GM18951 (cell line): ENCODE measurements around the gene KYNU.
"Not testable (repeated sequence)": the region's sequence is repeated elsewhere in the genome, so short reads cannot be mapped to it uniquely, and the experiment has no call there.

Experiments
- POLR2A ChIP-seq: IDR thresholded peaks from 4 replicates; pipeline ENCODE4 v1.6.1; 2011; ENCODE audit warnings: mild to moderate bottlenecking; ENCODE audit not compliant: insufficient read length, insufficient read depth; ENCODE audit errors: extremely low read depth
- in situ Hi-C: fragments of 300-500 bp; cut with MboI; formaldehyde crosslinking; loops from one replicate; pipeline ENCODE4 v1.12.0; 2022; ENCODE audit warnings: low sequenced_read_pairs, mixed read lengths, inconsistent platforms; ENCODE audit not compliant: unreplicated experiment

The KYNU gene

GRCh38 chr2:142993771-142994170, 116.3 kb downstream of the KYNU start:
- in situ Hi-C loops: loop anchor here (25.0 kb wide), 2 partner anchors 306 to 831 kb away; no protein-coding TSS in a partner anchor
- no peak for TF ChIP-seq POLR2A

GRCh38 chr2:142994665-142995064, 117.2 kb downstream of the KYNU start:
- in situ Hi-C loops: loop anchor here (25.0 kb wide), 2 partner anchors 307 to 832 kb away; no protein-coding TSS in a partner anchor

DNA sequence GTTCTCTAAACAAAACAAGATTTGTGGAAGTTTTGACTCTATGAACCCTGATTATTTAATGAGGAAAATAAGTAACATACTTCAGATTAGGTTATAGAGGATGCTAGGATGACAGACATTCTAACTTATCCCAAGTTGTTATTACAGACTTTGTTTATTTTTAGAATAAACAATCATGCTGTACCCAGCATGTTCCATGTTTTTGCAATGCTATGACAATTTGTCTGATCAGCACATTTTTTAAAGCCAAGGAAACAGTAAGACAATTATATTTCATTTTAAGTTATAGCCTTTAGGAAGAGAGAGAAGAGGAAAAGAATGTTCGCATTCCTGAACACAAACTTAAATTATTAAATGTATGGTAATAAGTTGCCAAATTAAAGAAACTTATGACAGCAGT, 119.8 kb downstream of the KYNU start:
- TF ChIP-seq POLR2A: no peak
- in situ Hi-C loops: loop anchor here (25.0 kb wide), 2 partner anchors 310 to 835 kb away; no protein-coding TSS in a partner anchor

More at GRCh38 chr2:142994665-142995064, 117.2 kb downstream of the KYNU start:
- no peak for TF ChIP-seq POLR2A

DNA sequence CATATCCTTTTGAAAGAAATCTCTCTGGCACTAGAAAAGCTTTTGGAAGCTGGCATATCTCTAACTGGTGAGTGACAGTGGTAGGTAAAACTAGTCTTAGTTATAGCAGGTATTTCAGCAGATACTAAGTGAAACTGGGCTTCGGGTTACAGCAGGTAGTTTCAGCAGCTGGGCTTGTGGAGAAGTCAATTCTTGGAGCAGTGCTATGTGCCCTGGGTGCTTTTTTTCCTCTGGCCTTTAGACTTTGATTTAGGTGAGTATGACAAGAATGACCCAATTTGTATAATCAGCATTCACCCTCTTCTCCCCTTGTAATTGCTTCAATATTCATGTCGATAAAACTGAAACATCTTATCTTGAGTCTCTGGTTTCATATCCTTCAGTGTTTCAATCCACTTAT, 123.1 kb downstream of the KYNU start:
- in situ Hi-C loops: no loop called here
- no peak for TF ChIP-seq POLR2A

DNA sequence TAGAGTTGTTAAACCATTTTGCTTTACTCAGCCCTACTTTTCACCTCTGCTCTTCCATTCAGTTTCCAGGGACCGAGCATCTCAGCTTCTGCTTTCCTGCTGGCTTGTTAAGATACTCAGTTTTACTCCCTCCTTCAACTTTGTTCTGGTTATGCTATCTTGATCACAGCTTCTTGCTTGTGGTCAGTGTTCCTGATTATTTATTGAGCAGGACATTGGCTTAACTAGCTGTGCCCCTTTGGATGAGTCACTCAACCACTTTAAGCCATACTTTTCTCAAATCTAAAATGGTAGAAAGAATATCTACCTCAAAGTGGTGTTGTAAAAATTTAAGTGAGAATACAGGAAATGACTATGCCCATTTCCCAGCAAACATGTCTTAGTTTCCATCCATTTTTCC, 124.0 kb downstream of the KYNU start:
- TF ChIP-seq POLR2A: no peak
- in situ Hi-C loops: no loop called here

- TF ChIP-seq POLR2A: no peak
- in situ Hi-C loops: no loop called here
Measured at GRCh38 chr2:143015656-143016055, 138.2 kb downstream of the KYNU start.

- in situ Hi-C loops: no loop called here
- no peak for TF ChIP-seq POLR2A
Measured at GRCh38 chr2:143026411-143027054, 149.1 kb downstream of the KYNU start.

GRCh38 chr2:143029141-143029540, 151.7 kb downstream of the KYNU start:
- no peak for TF ChIP-seq POLR2A
- in situ Hi-C loops: no loop called here

- TF ChIP-seq POLR2A: no peak
- in situ Hi-C loops: no loop called here
Measured at GRCh38 chr2:143030127-143030526, 152.7 kb downstream of the KYNU start.

DNA sequence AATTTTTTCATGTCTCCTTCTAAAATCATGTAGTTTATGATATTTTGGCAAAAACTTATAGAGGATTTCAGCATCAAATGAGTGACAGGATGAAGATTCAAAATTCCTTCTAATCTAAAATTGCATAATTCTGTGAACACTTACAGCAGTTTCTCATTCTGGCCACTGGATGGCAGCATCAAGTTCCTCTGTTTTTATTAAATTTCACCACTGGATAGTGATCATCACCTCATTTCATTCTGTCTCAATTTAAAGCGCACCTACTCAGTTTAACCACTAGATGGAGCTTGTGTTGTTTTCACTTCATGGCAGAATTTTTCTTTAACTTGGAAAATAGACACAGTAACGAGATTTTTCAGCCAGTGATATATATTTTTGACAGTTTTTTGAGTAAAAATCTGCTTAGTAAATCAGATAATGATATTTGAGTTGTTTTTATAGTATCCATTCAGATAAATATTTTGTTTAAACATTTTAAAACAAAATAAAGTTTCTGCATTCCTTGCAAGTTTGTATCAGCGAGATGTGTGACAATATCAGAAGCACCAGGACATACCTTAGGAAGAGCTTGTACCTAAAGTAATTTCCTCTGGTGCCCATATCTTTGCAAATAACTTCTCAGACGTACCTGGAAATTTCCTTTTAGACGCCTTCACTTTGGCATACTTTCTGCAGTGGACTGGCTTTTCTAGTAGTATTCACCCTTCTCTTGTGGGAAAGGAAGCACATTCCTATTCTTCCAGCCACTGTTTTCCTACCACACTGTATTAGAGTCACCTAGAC, 157.0 kb downstream of the KYNU start:
- in situ Hi-C loops: no loop called here

DNA sequence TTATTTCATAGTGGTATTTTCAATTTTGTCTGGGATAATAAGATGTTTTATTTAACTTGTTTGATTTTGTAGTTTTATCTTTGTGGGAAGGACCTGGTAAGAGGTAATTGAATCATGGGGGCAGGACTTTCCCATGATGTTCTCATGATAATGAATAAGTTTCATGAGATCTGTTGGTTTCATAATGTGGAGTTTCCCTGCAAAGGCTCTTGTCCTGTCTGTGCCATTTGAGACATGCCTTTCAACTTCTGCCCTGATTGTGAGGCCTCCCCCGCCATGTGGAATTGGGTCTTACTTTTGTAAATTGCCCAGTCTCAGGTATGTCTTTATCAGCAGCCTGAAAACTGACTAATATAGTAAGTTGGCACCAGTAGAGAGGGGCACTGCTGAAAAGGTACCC, 174.0 kb downstream of the KYNU start:
- in situ Hi-C loops: no loop called here
- TF ChIP-seq POLR2A: no peak

More for the DNA sequence above, 157.0 kb downstream of the KYNU start:
- no peak for TF ChIP-seq POLR2A

- in situ Hi-C loops: not testable (repeated sequence)
Measured at GRCh38 chr2:143053437-143053836, 176.0 kb downstream of the KYNU start.

DNA sequence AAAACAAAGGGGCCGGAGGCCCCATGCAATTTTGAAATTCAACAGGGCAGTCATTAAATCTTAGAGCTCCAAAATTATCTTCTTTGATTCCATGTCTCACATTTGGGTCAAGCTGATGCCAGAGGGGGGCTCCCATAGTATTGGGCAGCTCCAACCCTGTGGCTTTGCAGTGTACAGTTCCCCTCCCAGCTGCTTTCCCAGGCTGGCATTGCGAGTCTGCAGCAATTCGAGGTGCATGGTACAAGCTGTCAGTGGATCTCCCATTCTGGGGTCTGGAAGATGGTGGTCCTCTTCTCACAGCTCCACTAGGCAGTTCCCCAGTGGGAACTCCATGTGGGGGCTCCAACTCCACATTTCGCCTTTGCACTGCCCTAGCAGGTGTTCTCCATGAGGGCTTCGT, 179.1 kb downstream of the KYNU start:
- TF ChIP-seq POLR2A: no peak

DNA sequence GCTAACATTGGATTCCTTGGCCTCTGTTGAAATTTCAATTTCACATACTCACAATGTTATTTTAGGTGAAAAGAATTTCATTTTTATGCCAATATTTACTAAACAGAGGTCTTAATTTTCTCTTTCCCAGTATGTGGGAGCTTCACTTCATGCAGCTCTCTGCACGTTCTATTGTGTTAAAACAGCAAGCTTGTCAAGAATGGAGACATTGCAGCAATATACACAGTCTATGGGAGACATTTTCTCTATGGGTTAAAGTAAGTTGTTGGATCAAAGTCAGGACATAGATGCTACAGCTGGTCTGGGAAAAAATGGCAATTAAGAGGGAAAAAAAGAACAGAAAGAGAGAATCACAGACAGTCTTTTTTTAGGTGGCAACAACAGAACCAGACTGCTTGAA, 181.4 kb downstream of the KYNU start:
- TF ChIP-seq POLR2A: no peak
- in situ Hi-C loops: no loop called here

More for the DNA sequence above, 179.1 kb downstream of the KYNU start:
- in situ Hi-C loops: no loop called here
